HepG2 (cell line): ENCODE results near the gene AQP9. TPM values are rescaled to one million over a fixed set of nuclear protein-coding genes. Genes with fewer than 3 reads are reported as not detected.
A peak's percentile ranks its signal among the peaks of the same experiment; 100 is the strongest.

ENCODE experiments used
- AHDC1 ChIP-seq: sonication (generic); formaldehyde crosslinking; IDR thresholded peaks from 2 replicates; pipeline ENCODE4 v1.5.1; 2020; ENCODE audit warnings: mild to moderate bottlenecking, missing genetic modification reagents, borderline replicate concordance
- BCL6 ChIP-seq: IDR thresholded peaks from 2 replicates; pipeline ENCODE4 v1.6.1; 2016; ENCODE audit warnings: missing genetic modification reagents, missing compliant biosample characterization
- BRCA1 ChIP-seq: sonication (generic); formaldehyde crosslinking; IDR thresholded peaks from 2 replicates; pipeline ENCODE4 v1.4.0; 2020; ENCODE audit warnings: missing genetic modification reagents
- CBX5 ChIP-seq: sonication (generic); formaldehyde crosslinking; IDR thresholded peaks from 2 replicates; pipeline ENCODE4 v1.4.0; 2020; ENCODE audit warnings: missing genetic modification reagents, borderline replicate concordance
- ELF3 ChIP-seq: IDR thresholded peaks from 2 replicates; pipeline ENCODE4 v1.6.1; 2016; ENCODE audit warnings: missing genetic modification reagents, missing compliant biosample characterization
- FOXA3 ChIP-seq: IDR thresholded peaks from 2 replicates; pipeline ENCODE4 v1.6.1; 2016; ENCODE audit warnings: missing genetic modification reagents, missing compliant biosample characterization
- FOXO1 ChIP-seq: sonication (generic); formaldehyde crosslinking; IDR thresholded peaks from 2 replicates; pipeline ENCODE4 v1.4.0; 2020; ENCODE audit warnings: missing genetic modification reagents
- FOXP1 ChIP-seq, 2 experiments: fragments of 450-650 bp in 1 of 2; IDR thresholded peaks; 2 replicates each; pipeline ENCODE4 v1.6.1; 2017 to 2018; ENCODE audit warnings: antibody characterized with exemption in 1 of 2
- GATAD2A ChIP-seq: IDR thresholded peaks from 2 replicates; pipeline ENCODE4 v1.6.1; 2016
- HNF4G ChIP-seq, 2 experiments: sonication (generic) in 1 of 2; formaldehyde crosslinking in 1 of 2; IDR thresholded peaks; 2 replicates each; pipeline versions ENCODE4 v1.4.0 to v1.6.1; 2011 to 2020; ENCODE audit warnings: borderline replicate concordance in 2 of 2, low read depth in 2 of 2, mild to moderate bottlenecking in 2 of 2, low read length in 1 of 2, missing genetic modification reagents in 1 of 2, moderate library complexity in 1 of 2
- KLF16 ChIP-seq, 2 experiments: sonication (generic) in 1 of 2; formaldehyde crosslinking in 1 of 2; IDR thresholded peaks; 2 replicates each; pipeline versions ENCODE4 v1.6.1 to v1.8.0; 2016 to 2023; ENCODE audit warnings: missing genetic modification reagents in 2 of 2, missing compliant biosample characterization in 1 of 2
- LCORL ChIP-seq, 2 experiments: fragments of 450-650 bp in 1 of 2; sonication (generic) in 1 of 2; formaldehyde crosslinking in 1 of 2; IDR thresholded peaks; 2 replicates each; pipeline versions ENCODE4 v1.5.0 to v1.6.1; 2017 to 2020; ENCODE audit warnings: antibody characterized with exemption in 1 of 2, missing genetic modification reagents in 1 of 2
- MBD4 ChIP-seq: IDR thresholded peaks from 2 replicates; pipeline ENCODE4 v1.6.1; 2012; ENCODE audit warnings: low read length, inconsistent platforms, borderline replicate concordance
- NFIC ChIP-seq: IDR thresholded peaks from 2 replicates; pipeline ENCODE4 v1.6.1; 2012; ENCODE audit warnings: mild to moderate bottlenecking, low read length, inconsistent platforms
- NR2F2 ChIP-seq: IDR thresholded peaks from 2 replicates; pipeline ENCODE4 v1.6.1; 2012; ENCODE audit warnings: low read depth, inconsistent platforms, borderline replicate concordance
- REL ChIP-seq: sonication (generic); formaldehyde crosslinking; conservative IDR thresholded peaks from 2 replicates; pipeline ENCODE4 v1.8.0; 2022; ENCODE audit warnings: mild to moderate bottlenecking, missing genetic modification reagents, moderate library complexity
- SALL1 ChIP-seq: sonication (generic); formaldehyde crosslinking; IDR thresholded peaks from 2 replicates; pipeline ENCODE4 v1.8.0; 2022; ENCODE audit warnings: mild to moderate bottlenecking, missing genetic modification reagents
- ZKSCAN1 ChIP-seq: fragments of 150-350 bp; IDR thresholded peaks from 2 replicates; pipeline ENCODE4 v1.6.1; 2014; ENCODE audit warnings: low read length
- ZNF83 ChIP-seq: sonication (generic); formaldehyde crosslinking; IDR thresholded peaks from 2 replicates; pipeline ENCODE4 v1.4.0; 2020; ENCODE audit warnings: missing genetic modification reagents, mild to moderate bottlenecking, borderline replicate concordance
- polyA plus RNA-seq, 8 experiments: library from polyadenylated mRNA; depleted of rRNA in 3 of 8; stranded (reverse) in 7 of 8; unstranded in 1 of 8; fragments of >200 nt; fragmentation: Illumina TruSeq in 4 of 8; extraction: Trizol in 4 of 8; gene quantifications; 2 replicates each; pipeline versions ENCODE4 v1.2.1 to v1.2.3, GENCODE V29; 2011 to 2016; ENCODE audit warnings: low read depth in 4 of 8, missing spikeins in 1 of 8, mixed read lengths in 1 of 8; ENCODE audit not compliant: insufficient read depth in 1 of 8
- total RNA-seq, 5 experiments: library from RNA; depleted of rRNA; stranded (reverse); fragments of >200 nt; fragmentation: Illumina TruSeq; extraction: Trizol; gene quantifications; 2 replicates each; pipeline ENCODE4 v1.2.3, GENCODE V29; 2016; ENCODE audit warnings: low read depth in 1 of 5
- TF ChIP-seq, protein P1 (sequence below): sonication (generic); formaldehyde crosslinking; IDR thresholded peaks from 2 replicates; pipeline ENCODE4 v1.4.0; 2020; ENCODE audit warnings: missing genetic modification reagents

AQP9 gene
- total and polyA plus RNA-seq, 2 of the 13 experiments (the other 11 are each of a cell fraction or from before 2014, with no cell fraction given) = not detected

GRCh38 chr15:58117619-58118018 is 20.6 kb upstream of the AQP9 start (continued):
- 0 out of 2 replicates have a peak, but pooled peaks have one; percentile 48 for TF ChIP-seq BCL6 (CRISPR knock-in tag)
- peak; percentile 49; the same call in 1 of the 2 replicates for TF ChIP-seq LCORL (IDR thresholded peaks at IDR 0.05)
- 0 out of 2 replicates have a peak, but pooled peaks have one; percentile 19 for TF ChIP-seq LCORL (CRISPR knock-in tag; IDR thresholded peaks at IDR 0.05)
- no peak for TF ChIP-seq REL (CRISPR knock-in tag)
- peak; percentile 91 for TF ChIP-seq GATAD2A
- TF ChIP-seq, protein P1, sequence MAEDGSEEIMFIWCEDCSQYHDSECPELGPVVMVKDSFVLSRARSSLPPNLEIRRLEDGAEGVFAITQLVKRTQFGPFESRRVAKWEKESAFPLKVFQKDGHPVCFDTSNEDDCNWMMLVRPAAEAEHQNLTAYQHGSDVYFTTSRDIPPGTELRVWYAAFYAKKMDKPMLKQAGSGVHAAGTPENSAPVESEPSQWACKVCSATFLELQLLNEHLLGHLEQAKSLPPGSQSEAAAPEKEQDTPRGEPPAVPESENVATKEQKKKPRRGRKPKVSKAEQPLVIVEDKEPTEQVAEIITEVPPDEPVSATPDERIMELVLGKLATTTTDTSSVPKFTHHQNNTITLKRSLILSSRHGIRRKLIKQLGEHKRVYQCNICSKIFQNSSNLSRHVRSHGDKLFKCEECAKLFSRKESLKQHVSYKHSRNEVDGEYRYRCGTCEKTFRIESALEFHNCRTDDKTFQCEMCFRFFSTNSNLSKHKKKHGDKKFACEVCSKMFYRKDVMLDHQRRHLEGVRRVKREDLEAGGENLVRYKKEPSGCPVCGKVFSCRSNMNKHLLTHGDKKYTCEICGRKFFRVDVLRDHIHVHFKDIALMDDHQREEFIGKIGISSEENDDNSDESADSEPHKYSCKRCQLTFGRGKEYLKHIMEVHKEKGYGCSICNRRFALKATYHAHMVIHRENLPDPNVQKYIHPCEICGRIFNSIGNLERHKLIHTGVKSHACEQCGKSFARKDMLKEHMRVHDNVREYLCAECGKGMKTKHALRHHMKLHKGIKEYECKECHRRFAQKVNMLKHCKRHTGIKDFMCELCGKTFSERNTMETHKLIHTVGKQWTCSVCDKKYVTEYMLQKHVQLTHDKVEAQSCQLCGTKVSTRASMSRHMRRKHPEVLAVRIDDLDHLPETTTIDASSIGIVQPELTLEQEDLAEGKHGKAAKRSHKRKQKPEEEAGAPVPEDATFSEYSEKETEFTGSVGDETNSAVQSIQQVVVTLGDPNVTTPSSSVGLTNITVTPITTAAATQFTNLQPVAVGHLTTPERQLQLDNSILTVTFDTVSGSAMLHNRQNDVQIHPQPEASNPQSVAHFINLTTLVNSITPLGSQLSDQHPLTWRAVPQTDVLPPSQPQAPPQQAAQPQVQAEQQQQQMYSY (CRISPR knock-in tag) = no peak
- TF ChIP-seq ELF3 = peak; percentile 58; the same call in 1 of the 2 replicates
- TF ChIP-seq MBD4 = peak; percentile 52; the same call in 1 of the 2 replicates
- peak; percentile 37; the same call in 1 of the 2 replicates for TF ChIP-seq HNF4G (IDR thresholded peaks at IDR 0.05; ENCODE audit: borderline replicate concordance, low read depth, low read length)
- TF ChIP-seq HNF4G (CRISPR knock-in tag; IDR thresholded peaks at IDR 0.05; ENCODE audit: borderline replicate concordance, low read depth) = no peak
- TF ChIP-seq NR2F2 = peak; percentile 75; the same call in 1 of the 2 replicates
- peak; percentile 58; the same call in 1 of the 2 replicates for TF ChIP-seq FOXP1 (IDR thresholded peaks at IDR 0.05)
- peak; percentile 84 for TF ChIP-seq FOXP1 (CRISPR knock-in tag; IDR thresholded peaks at IDR 0.05)
- peak; percentile 30; the same call in 1 of the 2 replicates for TF ChIP-seq SALL1
- TF ChIP-seq NFIC = peak; percentile 84
- TF ChIP-seq FOXA3 = peak; percentile 82
- peak; percentile 34; the same call in 1 of the 2 replicates for TF ChIP-seq BRCA1 (CRISPR knock-in tag)
- peak; percentile 96; the same call in 1 of the 2 replicates for TF ChIP-seq AHDC1
- peak; percentile 72; the same call in 1 of the 2 replicates for TF ChIP-seq FOXO1 (CRISPR knock-in tag)
- no peak for TF ChIP-seq CBX5 (CRISPR knock-in tag)
- no peak for TF ChIP-seq ZKSCAN1
- peak in 1 of 2 experiments; percentile 33; a peak in 1 of 4 replicates for TF ChIP-seq KLF16 (CRISPR knock-in tag; IDR thresholded peaks at IDR 0.05)
- no peak for TF ChIP-seq ZNF83
